Mucosa of gallbladder (tissue), 1 donor: Measurements from ENCODE around the gene HSD3B2. TPM values are rescaled to one million over a fixed set of nuclear protein-coding genes. Genes with fewer than 3 reads are reported as not detected.

Experiments used
- DNase-seq: peaks from one replicate; pipeline ENCODE4 v3.0.0-alpha.2; 2020; ENCODE audit warnings: low spot score
- total RNA-seq: library from RNA; stranded (reverse); gene quantifications from one replicate; pipeline ENCODE4 v1.2.1, GENCODE V29; 2021
- donor health status: DM: no; HTN: no; CAD: no.

The HSD3B2 gene
- total RNA-seq, 1 donor from 2014 or later, result 1.8 TPM

DNA sequence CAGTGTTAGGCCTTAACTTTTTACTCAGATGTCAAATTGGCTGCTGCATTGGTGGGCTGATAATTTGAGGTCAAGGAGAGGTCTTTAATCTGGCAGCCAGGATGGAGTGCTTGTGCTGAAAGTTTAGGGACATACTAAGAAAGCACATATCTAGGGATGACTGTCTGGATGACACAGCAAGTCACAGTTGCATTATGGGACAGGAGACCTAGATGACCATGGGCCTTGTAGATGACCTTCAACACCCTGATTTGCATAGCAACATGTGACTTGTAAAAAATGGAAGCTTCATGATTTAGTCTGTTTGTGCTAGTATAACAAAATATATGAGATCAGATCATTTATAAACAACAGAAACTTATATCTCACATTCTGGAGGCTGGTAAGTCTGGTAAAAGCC is 18.0 kb upstream of the HSD3B2 start:
- DNase-seq, result no peak

DNA sequence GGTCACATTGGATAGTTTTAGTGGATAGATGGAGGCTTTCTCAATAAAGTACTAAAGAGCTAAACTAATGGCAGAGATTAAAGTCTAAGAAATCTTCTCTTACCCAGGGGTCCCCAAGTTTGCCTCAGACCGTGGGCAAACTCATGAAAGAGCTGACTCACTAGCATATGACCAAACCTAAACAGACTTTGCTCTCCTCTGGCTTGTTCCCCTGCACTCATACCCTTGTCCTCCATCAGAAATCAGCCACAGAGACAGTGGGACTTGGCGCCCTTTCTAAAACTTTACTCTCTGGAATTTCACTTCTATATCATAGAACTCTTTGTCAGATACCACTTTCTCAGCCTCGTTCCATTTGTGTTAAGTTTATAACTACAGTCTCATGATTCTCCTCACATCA is 17.0 kb upstream of the HSD3B2 start:
- DNase-seq, result no peak

GRCh38 chr1:119404736-119405135 is 10.2 kb upstream of the HSD3B2 start:
- no peak for DNase-seq

- DNase-seq, result peak; percentile 16
Measured at GRCh38 chr1:119409731-119410130, 5.2 kb upstream of the HSD3B2 start.

GRCh38 chr1:119410961-119411360 is 4.0 kb upstream of the HSD3B2 start:
- DNase-seq, result no peak

- DNase-seq, result no peak
Measured at GRCh38 chr1:119416006-119416640, 1.2 kb downstream of the HSD3B2 start.

DNA sequence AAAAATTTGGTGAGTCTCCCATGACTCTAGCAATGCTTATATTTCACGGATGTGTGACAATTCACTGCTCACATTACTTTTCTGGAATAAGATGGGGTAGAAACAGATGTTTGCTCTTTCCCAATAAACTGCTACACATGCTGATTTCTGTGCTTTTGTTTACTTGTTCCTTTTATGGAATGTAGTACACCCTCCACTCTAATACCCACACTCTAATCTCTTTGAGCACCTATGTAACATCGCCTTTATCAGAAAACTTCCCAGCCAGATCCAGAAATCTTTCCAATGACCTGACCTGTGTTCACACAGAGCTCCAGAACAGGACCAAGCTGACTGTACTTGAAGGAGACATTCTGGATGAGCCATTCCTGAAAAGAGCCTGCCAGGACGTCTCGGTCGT is 4.2 kb downstream of the HSD3B2 start:
- DNase-seq, result no peak

GRCh38 chr1:119420638-119421037 is 5.7 kb downstream of the HSD3B2 start:
- no peak for DNase-seq

GRCh38 chr1:119422631-119423030 is 7.7 kb downstream of the HSD3B2 start:
- no peak for DNase-seq

- no peak for DNase-seq
Measured at GRCh38 chr1:119428991-119429390, 14.0 kb downstream of the HSD3B2 start.

GRCh38 chr1:119429687-119430086 is 14.7 kb downstream of the HSD3B2 start:
- DNase-seq, result no peak

GRCh38 chr1:119430486-119430885 is 15.5 kb downstream of the HSD3B2 start:
- no peak for DNase-seq

DNA sequence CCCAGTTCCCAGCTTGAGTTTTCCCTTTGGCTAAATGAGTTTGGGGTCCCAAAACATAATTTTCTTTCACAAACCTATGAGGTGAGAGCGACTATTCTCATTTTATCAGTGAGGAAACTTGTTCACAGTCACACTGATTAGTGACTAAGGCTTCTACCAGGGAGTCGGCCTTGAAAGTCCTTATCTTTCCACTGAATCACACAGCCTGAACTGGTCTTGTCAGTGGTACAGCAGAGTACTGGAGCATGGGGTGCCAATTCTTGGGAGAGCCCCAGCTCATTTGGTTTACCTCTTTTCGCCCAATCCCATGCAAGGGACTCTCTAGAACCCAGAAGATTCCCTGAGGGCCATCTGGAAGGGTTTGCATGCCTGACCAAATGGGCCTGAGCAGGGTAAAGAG is 16.9 kb downstream of the HSD3B2 start:
- DNase-seq, result no peak

- DNase-seq, result no peak
Measured at GRCh38 chr1:119435052-119435451, 20.1 kb downstream of the HSD3B2 start.

DNA sequence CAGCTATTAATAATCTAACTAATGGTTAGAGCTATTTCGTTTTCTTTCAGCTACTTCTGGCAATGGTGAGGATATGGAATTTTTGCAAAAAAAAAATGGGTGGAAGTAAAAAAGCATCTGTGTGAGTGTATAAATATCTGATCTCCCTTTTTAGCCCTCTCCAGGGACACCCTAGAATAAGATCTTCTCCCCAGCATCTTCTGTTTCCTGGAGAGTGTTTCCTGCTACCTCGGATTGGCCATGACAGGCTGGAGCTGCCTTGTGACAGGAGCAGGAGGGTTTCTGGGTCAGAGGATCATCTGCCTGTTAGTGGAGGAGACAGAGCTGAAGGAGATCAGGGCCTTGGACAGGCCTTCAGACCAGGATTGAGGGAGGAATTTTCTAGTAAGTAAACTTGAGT is 23.8 kb downstream of the HSD3B2 start:
- no peak for DNase-seq

DNA sequence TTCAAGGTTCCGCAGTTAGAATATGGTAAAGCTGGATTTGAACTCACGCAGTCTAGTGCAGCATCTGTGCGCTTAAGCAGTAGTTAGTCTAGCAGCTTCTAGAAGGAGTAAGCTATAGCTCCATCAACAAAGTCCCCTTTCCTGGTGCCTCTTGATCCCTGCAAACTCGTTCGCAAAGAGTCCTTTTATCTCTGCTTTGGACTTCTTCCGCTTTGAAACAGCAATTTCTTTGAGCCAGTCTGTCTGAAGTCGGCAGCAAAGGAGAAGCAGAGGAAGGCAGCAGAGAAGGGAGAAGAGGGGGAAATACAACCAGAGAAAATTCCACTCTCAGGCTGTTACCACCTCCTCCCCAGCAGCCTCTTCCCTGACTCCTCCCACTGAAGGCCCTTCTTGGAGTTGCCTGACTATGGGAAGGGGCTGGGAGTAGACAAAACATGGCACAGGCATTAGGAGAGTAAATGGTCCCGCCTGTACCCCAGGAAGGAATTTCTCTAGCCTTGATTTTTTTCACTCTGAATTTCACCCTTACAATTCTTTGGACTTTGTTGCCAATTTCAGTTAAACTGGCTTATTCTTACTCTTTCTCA is 25.9 kb downstream of the HSD3B2 start:
- no peak for DNase-seq

GRCh38 chr1:119442756-119443155 is 27.8 kb downstream of the HSD3B2 start:
- no peak for DNase-seq

- DNase-seq, result no peak
Measured at GRCh38 chr1:119446321-119446720, 31.4 kb downstream of the HSD3B2 start.

DNA sequence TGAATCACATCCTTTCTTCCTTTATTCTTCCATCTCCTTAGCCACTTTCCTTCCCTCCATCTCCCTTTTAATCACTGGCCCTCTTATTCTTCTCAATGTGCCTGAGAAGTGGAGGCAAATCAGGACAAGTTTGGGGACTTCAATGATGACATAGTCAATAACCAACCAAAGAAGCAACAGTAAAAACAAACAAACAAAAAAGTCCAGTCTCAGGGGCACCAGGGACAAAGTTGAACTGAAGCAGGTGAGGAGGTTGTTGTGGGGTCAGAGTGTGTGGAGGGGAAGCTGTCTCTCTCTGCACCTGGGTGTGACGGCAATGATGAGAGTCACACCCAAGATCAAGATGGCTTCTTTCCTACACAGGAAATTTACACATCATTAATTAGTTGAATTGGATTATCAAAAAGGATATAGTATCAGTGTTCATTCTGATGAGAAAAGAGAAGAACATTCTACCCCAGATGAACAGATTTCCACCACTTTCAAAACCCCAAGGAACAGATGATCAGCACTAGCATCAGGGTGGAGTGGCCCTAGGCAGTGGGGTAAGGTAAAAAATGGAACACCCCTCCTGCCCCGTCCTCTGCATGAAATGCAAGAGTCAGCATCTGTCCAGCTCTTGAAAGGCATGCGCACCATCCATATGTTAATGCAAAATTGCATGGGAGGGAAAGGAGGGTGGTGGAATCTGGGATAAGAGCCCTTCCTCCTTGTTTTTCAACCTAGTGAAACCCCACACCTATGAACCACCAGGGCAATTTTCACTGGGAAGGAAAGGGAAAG is 32.6 kb downstream of the HSD3B2 start:
- no peak for DNase-seq

DNA sequence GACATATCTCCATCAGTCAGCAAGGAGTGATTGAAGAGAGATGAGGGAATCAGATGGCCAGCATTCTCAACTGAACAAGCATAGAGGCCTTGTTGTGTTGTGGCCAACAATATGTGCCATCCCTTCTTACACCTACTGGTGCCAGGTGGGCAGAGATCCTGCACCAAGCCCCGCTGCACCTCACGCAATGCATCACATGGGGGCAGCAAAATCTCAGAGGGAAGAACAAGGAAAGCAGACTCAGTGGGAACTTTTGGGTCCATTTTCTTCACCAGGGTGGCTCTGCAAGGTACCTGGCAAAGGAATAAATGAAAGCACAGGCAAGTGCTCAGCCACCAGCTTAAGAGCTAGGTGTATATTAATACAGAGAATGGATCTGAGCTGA is 33.2 kb downstream of the HSD3B2 start:
- no peak for DNase-seq

DNA sequence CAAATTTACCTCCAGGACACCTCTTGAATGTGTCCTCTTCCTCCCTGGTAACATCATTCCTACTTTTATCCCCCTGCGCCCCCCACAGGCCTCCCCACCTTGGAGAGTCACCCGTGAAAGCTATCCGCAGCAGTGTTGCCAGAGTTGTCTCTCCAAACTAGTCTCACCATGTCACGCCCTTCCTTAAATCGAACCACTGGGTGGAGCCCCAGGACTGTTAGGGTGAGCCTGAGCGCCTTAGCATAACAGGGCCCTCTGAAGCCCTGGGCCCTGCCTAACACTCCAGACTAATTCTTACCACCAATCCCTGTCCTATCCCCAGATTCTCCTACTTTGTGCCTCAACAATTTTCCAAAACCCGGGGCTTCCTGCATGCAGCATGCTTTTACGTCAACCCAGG is 35.0 kb downstream of the HSD3B2 start:
- DNase-seq, result no peak

GRCh38 chr1:119451158-119451557 is 36.2 kb downstream of the HSD3B2 start:
- no peak for DNase-seq

DNA sequence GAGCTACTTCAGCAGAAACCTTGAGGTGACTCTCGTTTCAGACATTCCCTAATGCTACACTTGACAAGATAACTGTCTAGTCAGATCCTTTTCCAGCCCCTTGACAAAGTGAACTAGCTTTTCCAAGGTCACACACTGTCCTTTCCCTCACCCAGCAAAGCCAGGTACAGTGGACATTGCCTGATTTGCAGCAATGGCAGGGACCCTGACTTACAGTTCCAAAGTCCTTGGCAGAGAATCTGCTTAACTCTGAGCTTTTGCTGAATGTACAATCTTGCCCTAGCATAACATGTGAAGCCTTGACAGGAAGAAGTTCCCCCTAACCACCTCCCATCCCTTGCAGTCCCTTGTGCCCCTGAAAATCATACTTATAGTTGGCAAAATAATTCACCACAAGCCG is 37.1 kb downstream of the HSD3B2 start:
- no peak for DNase-seq
